T-helper 1 cell treated with Interleukin-12 subunit alpha and Interleukin-12 subunit beta and Interleukin-4 antibody, amounts not matched to agents 30 ng/mL and 1 ng/mL, for 36 hours (primary cell): Measurements from ENCODE around the gene GTSE1. TPM values are rescaled to one million over a fixed set of nuclear protein-coding genes. Genes with fewer than 3 reads are reported as not detected.

ENCODE experiments used
- intact Hi-C: fragments of 100-400 bp; cut with micrococcal nuclease; formaldehyde crosslinking; loops from one replicate; pipeline ENCODE4 v1.15.1; 2024
- total RNA-seq: library from RNA; stranded (reverse); gene quantifications from 2 replicates; pipeline ENCODE4 v1.2.3, GENCODE V29; 2022

Gene GTSE1
- total RNA-seq, 1 donor from 2014 or later: 55.8 TPM

- intact Hi-C loops: no loop called here
Measured at GRCh38 chr22:46351131-46351735, 54.6 kb downstream of the GTSE1 start.

GRCh38 chr22:46351767-46352166 is 55.1 kb downstream of the GTSE1 start:
- intact Hi-C loops: no loop called here

DNA sequence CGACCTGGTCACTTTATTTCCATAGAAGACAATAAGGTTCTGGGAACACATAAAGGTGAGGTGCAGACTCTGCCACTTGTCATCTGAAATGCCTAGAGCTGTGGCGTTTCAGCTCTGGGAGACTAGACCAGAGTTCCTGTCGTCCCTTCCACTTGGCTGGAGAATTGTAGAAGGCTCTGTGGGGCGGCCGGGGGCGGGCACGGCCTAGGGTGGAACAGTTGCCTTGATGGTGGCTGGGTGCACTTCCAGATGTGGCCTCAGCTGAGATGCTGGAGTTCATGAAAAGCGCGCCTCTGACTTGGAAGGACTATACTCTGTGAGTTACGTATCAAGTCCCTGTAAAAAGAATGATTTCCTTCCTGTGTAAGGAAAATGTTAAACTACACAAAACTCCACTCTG is 55.6 kb downstream of the GTSE1 start:
- intact Hi-C loops: no loop called here

- intact Hi-C loops: no loop called here
Measured at GRCh38 chr22:46352691-46353386, 56.2 kb downstream of the GTSE1 start.

- intact Hi-C loops: no loop called here
Measured at GRCh38 chr22:46353483-46354105, 56.9 kb downstream of the GTSE1 start.

- intact Hi-C loops: no loop called here
Measured at GRCh38 chr22:46354176-46354992, 57.7 kb downstream of the GTSE1 start.

- intact Hi-C loops: no loop called here
Measured at GRCh38 chr22:46354993-46355305, 58.3 kb downstream of the GTSE1 start.

DNA sequence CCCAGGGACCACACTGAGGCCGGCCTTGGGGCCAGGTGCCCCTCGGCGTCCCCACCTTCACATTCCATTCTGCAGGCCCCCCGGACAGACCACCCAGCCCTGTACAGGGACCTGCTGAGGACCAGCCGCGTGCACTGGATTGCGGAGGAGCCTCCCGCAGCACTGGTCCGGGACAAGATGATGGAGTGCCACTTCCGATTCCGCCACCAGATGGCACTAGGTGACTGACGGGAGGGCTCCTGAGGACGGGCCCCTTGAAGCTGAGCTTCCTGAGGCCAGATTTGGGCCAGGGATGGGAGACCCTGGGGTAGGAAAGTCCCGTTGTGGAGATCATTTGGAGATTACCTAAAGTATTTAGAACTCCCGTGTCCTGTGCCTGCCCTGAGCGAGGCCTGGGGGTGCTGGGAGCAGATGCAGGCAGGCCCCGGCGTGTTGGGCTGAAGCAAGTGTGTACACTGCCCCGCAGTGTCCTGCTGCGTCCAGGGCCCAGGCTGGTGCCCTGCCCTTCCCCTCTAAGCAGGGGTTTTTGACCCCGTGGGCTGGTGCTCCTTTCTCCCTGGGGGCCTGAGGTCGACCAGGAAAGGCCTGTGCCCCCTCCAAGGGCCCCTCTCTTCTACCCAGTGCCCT is 58.8 kb downstream of the GTSE1 start:
- intact Hi-C loops: no loop called here

GRCh38 chr22:46355996-46356471 is 59.4 kb downstream of the GTSE1 start:
- intact Hi-C loops: no loop called here

GRCh38 chr22:46356496-46357480 is 60.1 kb downstream of the GTSE1 start:
- intact Hi-C loops: no loop called here

DNA sequence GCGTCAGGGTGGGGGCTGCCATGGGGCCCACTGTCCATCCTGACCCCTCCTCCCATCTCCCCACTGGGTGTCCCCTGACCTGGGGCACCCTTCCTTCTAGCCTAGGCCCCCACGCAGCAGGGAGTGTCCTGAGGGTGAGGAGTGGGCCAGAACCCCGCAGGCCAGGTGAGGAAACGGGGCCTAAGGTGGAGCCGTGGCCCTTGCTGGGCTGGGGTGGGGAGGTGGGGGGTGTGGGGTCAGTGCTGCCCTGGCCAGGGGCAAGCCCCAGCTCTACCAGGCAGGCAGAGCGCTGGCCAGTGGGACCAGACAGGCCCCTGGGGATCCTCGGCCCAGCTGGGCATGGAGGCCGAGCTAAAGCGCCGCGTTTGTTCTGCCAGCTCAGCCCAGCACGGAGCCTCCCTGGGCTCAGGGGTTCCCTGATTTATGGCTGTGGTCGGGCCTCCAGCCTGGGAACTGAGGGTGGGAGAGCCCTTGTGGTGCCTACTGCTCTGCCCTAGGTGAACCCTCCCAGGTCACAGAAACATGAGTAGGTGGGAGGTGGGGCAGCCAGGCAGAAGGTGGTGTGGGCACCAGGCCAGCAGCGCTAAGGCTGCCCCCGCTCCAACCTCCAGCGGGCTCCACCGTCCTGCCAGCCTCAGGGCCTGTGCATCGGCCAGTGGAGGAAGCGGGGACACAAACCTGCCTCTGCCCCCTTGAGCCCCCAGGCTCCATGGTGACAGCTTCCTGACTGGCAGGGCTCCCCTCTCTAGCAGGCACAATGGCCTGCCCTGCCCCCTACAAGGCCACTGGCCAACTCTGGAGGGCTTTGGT is 61.2 kb downstream of the GTSE1 start:
- intact Hi-C loops: no loop called here

GRCh38 chr22:46358766-46359165 is 62.1 kb downstream of the GTSE1 start:
- intact Hi-C loops: no loop called here

- intact Hi-C loops: no loop called here
Measured at GRCh38 chr22:46359362-46359761, 62.7 kb downstream of the GTSE1 start.

DNA sequence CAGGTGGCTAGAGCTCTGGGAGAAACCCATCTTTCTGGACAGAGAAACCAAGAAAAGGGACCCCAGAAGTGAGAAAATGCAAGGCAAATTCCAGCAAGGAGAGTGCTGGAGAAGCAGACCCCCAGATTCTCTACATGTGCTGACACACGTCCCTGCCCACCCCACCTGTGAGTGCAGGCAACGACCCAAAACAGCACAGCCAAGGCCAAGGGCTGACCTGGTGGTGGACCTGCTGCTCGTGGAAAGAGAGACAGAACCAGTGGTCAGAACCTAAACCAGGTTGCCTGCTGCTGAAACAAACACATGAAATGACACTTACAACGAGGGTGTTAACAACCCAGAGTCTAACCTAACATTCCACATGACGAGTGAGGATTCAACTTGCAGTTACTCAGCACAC is 63.4 kb downstream of the GTSE1 start:
- intact Hi-C loops: no loop called here

DNA sequence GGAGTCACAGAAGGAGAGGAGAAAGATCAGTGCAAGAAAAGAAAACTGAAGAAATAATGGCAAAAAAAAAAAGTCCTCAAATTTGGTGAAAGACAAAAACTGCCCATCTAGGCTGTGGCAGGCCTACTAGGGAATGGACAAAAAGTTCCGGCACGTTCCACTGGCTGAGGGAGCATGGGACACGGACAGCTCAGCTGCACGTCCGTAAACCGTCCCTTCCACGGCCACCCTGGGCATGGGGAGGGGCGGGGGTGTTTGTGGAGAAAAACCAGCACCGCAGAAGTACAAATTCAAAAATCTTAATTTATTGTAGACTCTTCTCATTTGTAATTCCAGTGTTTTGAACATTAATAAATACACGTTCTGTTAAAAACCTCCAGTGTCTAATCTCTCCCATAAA is 64.2 kb downstream of the GTSE1 start:
- intact Hi-C loops: no loop called here

- intact Hi-C loops: no loop called here
Measured at GRCh38 chr22:46361826-46362202, 65.1 kb downstream of the GTSE1 start.

DNA sequence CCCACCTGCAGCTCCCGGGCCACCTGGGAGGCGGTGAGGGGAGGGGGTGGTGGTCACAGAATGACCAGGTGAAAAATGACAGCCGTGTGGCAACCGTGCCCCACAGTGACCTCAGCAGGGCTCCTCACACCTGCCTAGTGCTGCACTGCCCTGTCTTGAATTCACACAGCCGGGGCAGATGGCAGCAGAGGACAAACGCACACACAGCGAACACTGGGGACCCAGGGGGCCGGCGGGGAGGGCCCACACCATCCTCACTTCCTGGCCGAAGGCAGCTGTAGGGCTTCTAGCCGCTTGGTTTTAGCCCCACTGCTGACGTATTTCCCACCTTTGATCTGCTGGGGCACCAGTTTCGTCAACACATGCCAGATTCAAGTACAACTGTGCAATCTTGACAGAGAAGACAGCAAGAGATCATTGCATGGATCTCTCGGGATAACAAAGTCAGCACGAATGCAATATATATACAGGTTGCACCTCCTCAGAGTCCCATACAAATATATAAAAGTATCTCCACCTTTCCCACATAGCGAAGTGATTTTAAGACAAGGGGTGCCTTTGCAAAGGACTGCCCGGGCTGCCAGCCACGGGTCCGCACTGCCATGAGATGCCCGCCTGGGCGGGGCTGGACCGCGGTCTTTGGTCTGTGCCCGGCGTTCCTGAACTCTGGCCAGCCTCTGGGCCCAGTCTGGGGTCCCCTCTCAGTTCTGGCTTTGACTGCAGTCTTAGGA is 65.7 kb downstream of the GTSE1 start:
- intact Hi-C loops: no loop called here

DNA sequence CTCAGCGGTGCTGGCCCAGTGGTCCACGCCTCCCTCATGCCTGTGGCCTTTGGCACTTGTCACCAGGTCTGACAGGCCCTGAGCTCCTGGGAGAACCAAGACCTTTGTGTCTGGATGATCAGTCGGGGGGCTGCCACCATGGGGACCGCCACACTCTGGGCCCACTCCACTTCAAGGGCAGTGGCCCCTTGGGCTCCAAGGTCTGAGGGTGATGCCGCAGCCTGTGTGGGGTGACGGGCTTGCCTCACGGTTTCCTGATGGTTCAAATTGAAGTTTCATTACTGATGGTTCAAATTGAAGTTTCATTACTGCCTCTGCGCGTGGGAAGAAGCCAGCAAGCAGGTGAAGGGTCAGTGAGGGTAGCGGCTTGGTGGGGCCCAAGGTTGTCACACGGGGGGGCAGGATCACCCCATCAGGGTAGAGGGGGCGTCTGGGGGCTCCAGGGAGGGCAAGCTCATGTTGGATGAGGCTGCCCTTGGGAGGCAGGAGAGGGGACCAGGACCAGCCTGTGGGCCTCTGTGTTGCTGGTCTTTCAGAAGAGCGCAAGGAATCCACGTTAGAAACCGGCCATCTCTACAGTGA is 66.4 kb downstream of the GTSE1 start:
- intact Hi-C loops: no loop called here
